GM21423 (cell line): ENCODE measurements around the gene RSPO3.

Source experiments
- ATAC-seq: cut with Tn5 transposase; IDR thresholded peaks from one replicate; pipeline ENCODE4 v1.9.1; 2021; ENCODE audit warnings: mild to moderate bottlenecking, moderate library complexity; ENCODE audit not compliant: unreplicated experiment

RSPO3 gene

GRCh38 chr6:127148511-127148910 lies 30.0 kb downstream of the RSPO3 start:
- ATAC-seq, result no peak

GRCh38 chr6:127154509-127154908 lies 36.0 kb downstream of the RSPO3 start:
- no peak for ATAC-seq

GRCh38 chr6:127160484-127160883 lies 42.0 kb downstream of the RSPO3 start:
- no peak for ATAC-seq

GRCh38 chr6:127162836-127163235 lies 44.4 kb downstream of the RSPO3 start:
- no peak for ATAC-seq

- ATAC-seq, result no peak
These were observed 45.6 kb downstream of the RSPO3 start for GRCh38 chr6:127164036-127164435.

GRCh38 chr6:127164565-127164964 lies 46.1 kb downstream of the RSPO3 start:
- ATAC-seq, result no peak

- no peak for ATAC-seq
These were observed 54.9 kb downstream of the RSPO3 start for GRCh38 chr6:127173156-127173940.

GRCh38 chr6:127176146-127176545 lies 57.7 kb downstream of the RSPO3 start:
- ATAC-seq, result no peak

- ATAC-seq, result no peak
These were observed 58.8 kb downstream of the RSPO3 start for GRCh38 chr6:127177030-127177922.

GRCh38 chr6:127177923-127178231 lies 59.4 kb downstream of the RSPO3 start:
- no peak for ATAC-seq

GRCh38 chr6:127178746-127179145 lies 60.3 kb downstream of the RSPO3 start:
- ATAC-seq, result no peak

GRCh38 chr6:127180426-127180825 lies 62.0 kb downstream of the RSPO3 start:
- ATAC-seq, result no peak

- ATAC-seq, result no peak
These were observed 64.0 kb downstream of the RSPO3 start for GRCh38 chr6:127182501-127182900.

GRCh38 chr6:127185437-127185995 lies 67.0 kb downstream of the RSPO3 start:
- ATAC-seq, result no peak

- no peak for ATAC-seq
These were observed 68.4 kb downstream of the RSPO3 start for GRCh38 chr6:127186889-127187288.

GRCh38 chr6:127188744-127189143 lies 70.3 kb downstream of the RSPO3 start:
- no peak for ATAC-seq

- no peak for ATAC-seq
These were observed 72.1 kb downstream of the RSPO3 start for GRCh38 chr6:127190552-127190951.

- no peak for ATAC-seq
These were observed 73.2 kb downstream of the RSPO3 start for GRCh38 chr6:127191716-127192115.

GRCh38 chr6:127192911-127193541 lies 74.6 kb downstream of the RSPO3 start:
- no peak for ATAC-seq

- no peak for ATAC-seq
These were observed 77.4 kb downstream of the RSPO3 start for GRCh38 chr6:127195833-127196232.

GRCh38 chr6:127198549-127198948 lies 80.1 kb downstream of the RSPO3 start:
- no peak for ATAC-seq
